GM12878 (cell line): Measurements from ENCODE around the gene PRKAG2. TPM values are rescaled to one million over a fixed set of nuclear protein-coding genes. Genes with fewer than 3 reads are reported as not detected.
A peak's percentile ranks its signal among the peaks of the same experiment; 100 is the strongest.

Experiments used
- ATAC-seq: fragments of 200-7000 bp; cut with Tn5 transposase; 3 replicates; pipeline ENCODE4 v1.9.1; 2020; ENCODE audit warnings: mild to moderate bottlenecking, moderate library complexity
- BruUV-seq: library from RNA; stranded (reverse); fragments of 400-500 nt; replicated peaks from 2 replicates; lab custom pipeline; 2021; lab: Mats Ljungman, UMichigan
- CTCF ChIA-PET: fragments of 300-600 bp; sonication (Branson Sonifier 250); formaldehyde crosslinking; extraction: SDS; loops from one replicate; lab custom pipeline; 2021; ENCODE audit warnings: inconsistent platforms; lab: Yijun Ruan, JAX
- POLR2A ChIA-PET: fragments of 350-600 bp; formaldehyde crosslinking; extraction: SDS; loops from one replicate; lab custom pipeline; 2021; ENCODE audit warnings: inconsistent platforms; lab: Charles Lee
- RAD21 ChIA-PET: fragments of 300-600 bp; sonication (Branson Sonifier 250); formaldehyde crosslinking; loops from one replicate; lab custom pipeline; 2023; ENCODE audit warnings: antibody characterized with exemption; ENCODE audit not compliant: unreplicated experiment; lab: Charles Lee
- SMC1A ChIA-PET: fragments of 300-600 bp; sonication (Branson Sonifier 250); formaldehyde crosslinking; loops from one replicate; lab custom pipeline; 2023; ENCODE audit not compliant: unreplicated experiment, uncharacterized antibody; lab: Charles Lee
- DNase-seq: peaks from one replicate; pipeline ENCODE4 v3.0.0-alpha.2; 2011; ENCODE audit warnings: low read depth, low spot score
- FAIRE-seq: peaks from 3 replicates; lab custom pipeline; 2011; peaks lifted over from hg19 to GRCh38; lab: Jason Lieb, UNC
- H2AFZ ChIP-seq: 2 replicates; pipeline ENCODE4 v1.6.0; 2011; ENCODE audit warnings: low read depth, low read length, control low read depth; ENCODE audit not compliant: control insufficient read depth
- H3K27ac ChIP-seq: 2 replicates; pipeline ENCODE4 v1.5.1; 2011; ENCODE audit warnings: control low read depth; ENCODE audit not compliant: control insufficient read depth, insufficient read depth
- H3K27me3 ChIP-seq, 2 experiments: replicated peaks in 1 of 2; 2 replicates each; pipeline versions ENCODE4 v1.6.0 to v1.6.1; 2011; ENCODE audit warnings: low read length in 1 of 2; ENCODE audit not compliant: control insufficient read depth in 2 of 2, insufficient read depth in 2 of 2
- H3K36me3 ChIP-seq, 2 experiments: 2 replicates each; pipeline ENCODE4 v1.5.1; 2011; ENCODE audit warnings: low read length in 1 of 2; ENCODE audit not compliant: control insufficient read depth in 2 of 2, insufficient read depth in 2 of 2
- H3K4me1 ChIP-seq: 2 replicates; pipeline ENCODE4 v1.6.1; 2011; ENCODE audit warnings: mild to moderate bottlenecking, low read length, moderate library complexity, mixed read lengths; ENCODE audit not compliant: control insufficient read depth, insufficient read depth
- H3K4me2 ChIP-seq: 2 replicates; pipeline ENCODE4 v1.6.0; 2011; ENCODE audit warnings: control low read depth; ENCODE audit not compliant: control insufficient read depth, insufficient read depth
- H3K4me3 ChIP-seq: fragments of 200-600 bp; sonication (generic); 2 replicates; pipeline ENCODE4 v1.5.1; 2016
- H3K79me2 ChIP-seq: 2 replicates; pipeline ENCODE4 v1.6.0; 2011; ENCODE audit warnings: low read length; ENCODE audit not compliant: control insufficient read depth, insufficient read depth
- H3K9ac ChIP-seq: 2 replicates; pipeline ENCODE4 v1.8.0; 2011; ENCODE audit warnings: low read length, control low read depth, mixed read lengths; ENCODE audit not compliant: control insufficient read depth, insufficient read depth
- H3K9me3 ChIP-seq: replicated peaks from 3 replicates; pipeline ENCODE4 v1.5.1; 2011; ENCODE audit warnings: mild to moderate bottlenecking, low read length; ENCODE audit not compliant: control insufficient read depth, insufficient read depth
- H4K20me1 ChIP-seq: 2 replicates; pipeline ENCODE4 v1.6.0; 2011; ENCODE audit not compliant: control insufficient read depth, insufficient read depth
- EP300 ChIP-seq, 2 experiments: fragments of 150-350 bp in 1 of 2; IDR thresholded peaks; 2 replicates each; pipeline ENCODE4 v1.6.1; 2011 to 2012; ENCODE audit warnings: low read depth in 2 of 2, low read length in 2 of 2, borderline replicate concordance in 1 of 2, improper control_type of control experiment in 1 of 2, inconsistent platforms in 1 of 2; ENCODE audit not compliant: control insufficient read depth in 1 of 2
- ESRRA ChIP-seq: IDR thresholded peaks from 2 replicates; pipeline ENCODE4 v1.6.1; 2012; ENCODE audit warnings: mild to moderate bottlenecking, low read length, improper control_type of control experiment
- IKZF1 ChIP-seq: fragments of 450-650 bp; conservative IDR thresholded peaks from 2 replicates; pipeline ENCODE4 v1.6.1; 2017; ENCODE audit warnings: antibody characterized with exemption, mild to moderate bottlenecking
- NRF1 ChIP-seq: conservative IDR thresholded peaks from 2 replicates; pipeline ENCODE4 v1.6.1; 2011; ENCODE audit warnings: mild to moderate bottlenecking, low read depth, low read length, improper control_type of control experiment
- SMARCA5 ChIP-seq: fragments of 450-650 bp; IDR thresholded peaks from 2 replicates; pipeline ENCODE4 v1.6.1; 2017; ENCODE audit warnings: mild to moderate bottlenecking
- STAT3 ChIP-seq: IDR thresholded peaks from 2 replicates; pipeline ENCODE4 v1.6.1; 2011; ENCODE audit warnings: low read depth, low read length, improper control_type of control experiment
- TCF12 ChIP-seq: IDR thresholded peaks from 2 replicates; pipeline ENCODE4 v1.6.1; 2011; ENCODE audit warnings: low read depth, mild to moderate bottlenecking, low read length
- ZBED1 ChIP-seq: IDR thresholded peaks from 2 replicates; pipeline ENCODE4 v1.6.1; 2016; ENCODE audit warnings: borderline replicate concordance
- ZNF274 ChIP-seq: IDR thresholded peaks from one replicate; pipeline ENCODE4 v1.8.0; 2011; ENCODE audit not compliant: insufficient read length, insufficient read depth
- WGBS: methylation state at CpG from one replicate; pipeline ENCODE4 v1.1.6; 2016; ENCODE audit warnings: low lambda C conversion rate; ENCODE audit not compliant: insufficient replicate concordance, insufficient coverage; ENCODE audit errors: missing lambda C conversion rate; 5-methylcytosine and 5-hydroxymethylcytosine counted together
- in situ Hi-C: fragments of 300-500 bp; cut with MboI; formaldehyde crosslinking; loops from 9 replicates; pipeline ENCODE4 v1.14.3; 2018; ENCODE audit warnings: mixed read lengths
- intact Hi-C: fragments of 100-400 bp; cut with micrococcal nuclease; formaldehyde crosslinking; loops from one replicate; pipeline ENCODE4 v1.14.2; 2022; ENCODE audit not compliant: unreplicated experiment
- polyA plus RNA-seq, 11 experiments: library from polyadenylated mRNA; depleted of rRNA in 4 of 11; unstranded in 6 of 11; stranded (reverse) in 5 of 11; fragments of >200 nt; fragmentation: Nextera tagmentation in 4 of 11; fragmentation: Illumina TruSeq in 1 of 11; extraction: Ambion mirVana in 4 of 11; extraction: Trizol in 1 of 11; gene quantifications; 1 replicate in 1 of 11; 2 replicates in 10 of 11; pipeline versions ENCODE4 v1.2.1 to v1.2.3, GENCODE V29; 2011 to 2016; ENCODE audit warnings: inconsistent platforms in 2 of 11, missing spikeins in 2 of 11, low read depth in 1 of 11
- total RNA-seq, 4 experiments: library from RNA; depleted of rRNA in 3 of 4; stranded (reverse); fragments of >200 nt in 3 of 4; fragmentation: Illumina TruSeq in 1 of 4; extraction: Trizol in 1 of 4; gene quantifications; 2 replicates each; pipeline versions ENCODE4 v1.2.1 to v1.2.3, GENCODE V29; 2013 to 2021
- TF ChIP-seq, protein P1 (sequence below): fragments of 450-650 bp; IDR thresholded peaks from 2 replicates; pipeline ENCODE4 v1.6.1; 2017; ENCODE audit warnings: mild to moderate bottlenecking, moderate library complexity

The PRKAG2 gene
- total and polyA plus RNA-seq, 10 of the 15 experiments (the other 5 are each of a cell fraction or from before 2014, with no cell fraction given), result 3.4 to 8.9 (median 6.8) TPM

GRCh38 chr7:151851782-151852181, 25.1 kb downstream of the PRKAG2 start:
- in situ Hi-C loops, result no loop called here
- SMC1A ChIA-PET, result no interaction called here
- FAIRE-seq, result no peak
- H3K27ac ChIP-seq, result no peak overlapping the region
- POLR2A ChIA-PET, result no interaction called here
- intact Hi-C loops, result no loop called here
- H3K27me3 ChIP-seq, result no peaks in the 10 kb centered on the region
- no peak overlapping the region for H2AFZ ChIP-seq
- ATAC-seq, result no peak
- BruUV-seq, result no TSS peak
- no peaks in the 10 kb centered on the region for H3K79me2 ChIP-seq
- H3K9me3 ChIP-seq, result no peaks in the 10 kb centered on the region
- no peak overlapping the region for H3K9ac ChIP-seq
- no peak overlapping the region for H3K4me3 ChIP-seq
- H3K36me3 ChIP-seq, result no peaks in the 10 kb centered on the region
- H3K4me1 ChIP-seq, result peaks cover 10% of the 10 kb centered on the region
- peak overlapping the region; percentile 68 for H3K4me2 ChIP-seq
- H4K20me1 ChIP-seq, result no peaks in the 10 kb centered on the region
- DNase-seq, result no peak
- CTCF ChIA-PET, result no interaction called here
- TF ChIP-seq ESRRA (no peak), IKZF1 (no peak), STAT3 (no peak), EP300 (IDR thresholded peaks at IDR 0.05; ENCODE audit: borderline replicate concordance in 1 of 2, control insufficient read depth in 1 of 2, low read depth in 2 of 2, low read length in 2 of 2) (no peak), ZNF274 (no peak), TCF12 (no peak), ZBED1 (no peak), NRF1 (no peak), SMARCA5 (no peak)
- TF ChIP-seq, protein P1, sequence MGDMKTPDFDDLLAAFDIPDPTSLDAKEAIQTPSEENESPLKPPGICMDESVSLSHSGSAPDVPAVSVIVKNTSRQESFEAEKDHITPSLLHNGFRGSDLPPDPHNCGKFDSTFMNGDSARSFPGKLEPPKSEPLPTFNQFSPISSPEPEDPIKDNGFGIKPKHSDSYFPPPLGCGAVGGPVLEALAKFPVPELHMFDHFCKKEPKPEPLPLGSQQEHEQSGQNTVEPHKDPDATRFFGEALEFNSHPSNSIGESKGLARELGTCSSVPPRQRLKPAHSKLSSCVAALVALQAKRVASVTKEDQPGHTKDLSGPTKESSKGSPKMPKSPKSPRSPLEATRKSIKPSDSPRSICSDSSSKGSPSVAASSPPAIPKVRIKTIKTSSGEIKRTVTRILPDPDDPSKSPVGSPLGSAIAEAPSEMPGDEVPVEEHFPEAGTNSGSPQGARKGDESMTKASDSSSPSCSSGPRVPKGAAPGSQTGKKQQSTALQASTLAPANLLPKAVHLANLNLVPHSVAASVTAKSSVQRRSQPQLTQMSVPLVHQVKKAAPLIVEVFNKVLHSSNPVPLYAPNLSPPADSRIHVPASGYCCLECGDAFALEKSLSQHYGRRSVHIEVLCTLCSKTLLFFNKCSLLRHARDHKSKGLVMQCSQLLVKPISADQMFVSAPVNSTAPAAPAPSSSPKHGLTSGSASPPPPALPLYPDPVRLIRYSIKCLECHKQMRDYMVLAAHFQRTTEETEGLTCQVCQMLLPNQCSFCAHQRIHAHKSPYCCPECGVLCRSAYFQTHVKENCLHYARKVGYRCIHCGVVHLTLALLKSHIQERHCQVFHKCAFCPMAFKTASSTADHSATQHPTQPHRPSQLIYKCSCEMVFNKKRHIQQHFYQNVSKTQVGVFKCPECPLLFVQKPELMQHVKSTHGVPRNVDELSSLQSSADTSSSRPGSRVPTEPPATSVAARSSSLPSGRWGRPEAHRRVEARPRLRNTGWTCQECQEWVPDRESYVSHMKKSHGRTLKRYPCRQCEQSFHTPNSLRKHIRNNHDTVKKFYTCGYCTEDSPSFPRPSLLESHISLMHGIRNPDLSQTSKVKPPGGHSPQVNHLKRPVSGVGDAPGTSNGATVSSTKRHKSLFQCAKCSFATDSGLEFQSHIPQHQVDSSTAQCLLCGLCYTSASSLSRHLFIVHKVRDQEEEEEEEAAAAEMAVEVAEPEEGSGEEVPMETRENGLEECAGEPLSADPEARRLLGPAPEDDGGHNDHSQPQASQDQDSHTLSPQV, result no peak
- RAD21 ChIA-PET, result no interaction called here
- WGBS, result 29% methylated on average over 13 of the region's 13 CpGs
